GM13977 (cell line): ENCODE measurements around the gene HLA-DMB.

Experiments used
- DNase-seq: peaks from one replicate; pipeline ENCODE4 v3.0.0; 2012; ENCODE audit warnings: low spot score
- CTCF ChIP-seq: IDR thresholded peaks from 2 replicates; pipeline ENCODE4 v1.5.1; 2012; ENCODE audit warnings: mild to moderate bottlenecking, control low read depth; ENCODE audit not compliant: insufficient read depth; ENCODE audit errors: extremely low read depth, missing control alignments
- in situ Hi-C: fragments of 300-500 bp; cut with MboI; formaldehyde crosslinking; loops from one replicate; pipeline ENCODE4 v1.12.0; 2022; ENCODE audit warnings: low sequenced_read_pairs, low pct_unique_long_range_greater_than_20kb, mixed read lengths, inconsistent platforms; ENCODE audit not compliant: unreplicated experiment

The HLA-DMB gene

DNA sequence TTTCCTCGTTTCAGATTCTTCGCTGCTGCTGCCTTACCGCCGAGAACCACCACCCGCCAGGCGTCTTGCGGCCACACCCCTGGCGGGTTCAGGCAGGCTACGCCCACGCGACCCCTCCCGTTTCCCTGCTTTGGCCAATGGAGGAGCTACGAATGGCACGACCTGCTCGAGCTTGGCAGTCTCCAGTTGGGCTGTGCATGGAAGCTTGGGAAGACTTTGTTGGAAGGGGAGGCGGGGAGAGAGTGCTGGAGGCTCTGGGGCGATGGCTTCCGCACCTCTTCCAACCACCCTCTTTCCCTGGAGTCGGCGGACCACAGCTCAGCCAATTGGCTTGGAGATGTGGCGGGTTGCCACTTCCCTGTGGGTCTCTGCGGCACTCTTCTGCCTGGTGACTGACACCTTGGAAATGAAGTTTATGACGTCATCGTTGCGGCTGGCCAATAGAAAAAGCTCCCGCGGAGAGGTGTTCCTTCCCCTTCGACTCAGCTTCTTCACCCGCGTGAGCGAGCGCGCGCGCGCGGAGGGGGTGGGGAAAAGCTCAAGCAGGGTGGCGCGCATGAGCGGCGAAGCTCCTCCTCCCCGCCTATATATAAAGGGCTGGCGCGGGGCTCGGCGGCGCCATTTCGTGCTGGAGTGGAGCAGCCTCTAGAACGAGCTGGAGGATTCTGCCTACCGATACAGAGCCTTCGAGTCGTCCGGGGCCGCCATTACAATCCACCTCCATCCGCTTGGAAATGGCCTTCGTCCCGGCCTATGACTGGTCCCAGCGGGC, 30.9 kb upstream of the HLA-DMB start:
- peak; percentile 94 for DNase-seq
- in situ Hi-C loops: loop anchor here (10.0 kb wide), 1 partner anchor 87 kb away; no protein-coding TSS in a partner anchor
- no peak for TF ChIP-seq CTCF

GRCh38 chr6:32971242-32971580, 30.4 kb upstream of the HLA-DMB start:
- TF ChIP-seq CTCF: no peak
- no peak for DNase-seq
- in situ Hi-C loops: loop anchor here (10.0 kb wide), 1 partner anchor 86 kb away; no protein-coding TSS in a partner anchor

DNA sequence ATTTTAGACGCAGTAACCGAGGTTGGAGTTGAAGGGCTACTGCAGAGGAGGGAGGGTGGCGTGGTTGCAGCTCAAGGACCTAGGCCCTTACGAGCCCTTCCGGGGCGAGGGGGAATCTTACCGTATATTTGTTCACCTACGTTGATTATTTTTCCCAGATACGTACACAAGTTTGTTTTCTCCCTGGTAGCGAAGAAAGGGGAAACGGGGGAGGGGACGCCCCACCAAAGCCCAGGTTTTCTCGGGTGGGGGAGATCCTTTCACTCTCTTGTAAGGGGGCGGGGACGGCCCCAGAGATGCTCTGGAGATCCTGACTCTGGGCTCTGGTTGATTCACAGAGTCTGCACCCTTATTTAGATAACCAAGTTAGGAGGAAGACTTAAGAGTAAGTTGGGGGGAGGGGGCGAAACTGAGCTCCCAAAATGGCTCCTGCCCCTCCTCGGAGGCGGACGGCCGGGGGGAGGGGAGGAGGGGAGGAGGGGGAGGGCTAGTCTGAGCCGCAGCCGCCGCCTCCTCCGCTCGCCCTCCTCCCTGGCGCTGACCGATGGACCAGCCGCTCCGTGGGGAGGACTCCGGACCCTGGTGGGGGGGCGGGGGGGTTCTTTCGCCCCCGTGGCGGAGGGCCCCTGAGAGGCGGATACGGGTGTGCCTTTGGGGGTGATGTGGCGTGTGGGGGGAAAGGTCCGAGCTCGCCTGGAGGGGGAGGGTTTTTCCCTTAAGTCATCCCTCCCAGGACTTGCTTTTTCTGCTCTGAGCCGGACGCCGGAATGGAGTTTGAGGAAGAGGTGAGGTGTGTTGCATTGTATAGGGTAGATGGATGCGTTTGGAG, 29.8 kb upstream of the HLA-DMB start:
- in situ Hi-C loops: loop anchor here (10.0 kb wide), 1 partner anchor 86 kb away; no protein-coding TSS in a partner anchor
- peak; percentile 81 for DNase-seq
- no peak for TF ChIP-seq CTCF

DNA sequence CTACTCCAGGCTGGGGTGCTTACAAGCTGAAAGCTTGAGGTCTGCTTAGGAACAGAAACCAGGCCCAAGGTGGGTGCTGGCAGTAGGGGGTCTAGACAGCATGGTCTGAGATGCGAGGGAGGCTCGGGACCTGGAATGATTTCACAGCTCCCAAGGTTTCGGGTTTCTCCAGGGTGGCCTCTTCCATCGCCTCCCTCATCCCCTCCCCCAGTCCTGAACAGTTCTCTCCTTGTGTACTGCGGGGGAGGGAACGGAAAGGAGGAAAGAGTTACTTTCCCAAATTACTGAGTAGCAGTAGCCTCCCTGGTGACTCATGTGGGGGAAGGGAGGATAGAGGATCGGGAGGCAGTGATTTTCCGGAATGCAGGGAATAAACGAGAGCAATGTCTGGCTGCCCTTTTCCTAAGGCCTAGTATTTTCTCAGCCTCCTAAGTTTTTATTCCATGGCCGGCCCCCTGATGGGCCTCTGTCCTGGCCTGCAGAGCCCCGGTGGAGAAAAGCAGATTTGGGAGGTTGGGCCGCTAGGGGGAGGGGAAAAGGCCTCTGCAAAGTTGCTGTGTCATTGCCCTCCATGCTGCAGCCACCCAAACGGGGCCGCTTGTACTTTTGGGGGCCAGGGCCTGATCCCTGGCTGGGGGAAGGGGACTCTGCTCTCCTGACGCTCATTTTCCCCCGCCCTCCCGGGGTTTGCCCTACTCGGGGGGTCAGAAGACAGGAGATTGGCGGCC, 29.0 kb upstream of the HLA-DMB start:
- peak; percentile 56 for DNase-seq
- in situ Hi-C loops: loop anchor here (10.0 kb wide), 1 partner anchor 85 kb away; no protein-coding TSS in a partner anchor
- peak; percentile 25 for TF ChIP-seq CTCF

DNA sequence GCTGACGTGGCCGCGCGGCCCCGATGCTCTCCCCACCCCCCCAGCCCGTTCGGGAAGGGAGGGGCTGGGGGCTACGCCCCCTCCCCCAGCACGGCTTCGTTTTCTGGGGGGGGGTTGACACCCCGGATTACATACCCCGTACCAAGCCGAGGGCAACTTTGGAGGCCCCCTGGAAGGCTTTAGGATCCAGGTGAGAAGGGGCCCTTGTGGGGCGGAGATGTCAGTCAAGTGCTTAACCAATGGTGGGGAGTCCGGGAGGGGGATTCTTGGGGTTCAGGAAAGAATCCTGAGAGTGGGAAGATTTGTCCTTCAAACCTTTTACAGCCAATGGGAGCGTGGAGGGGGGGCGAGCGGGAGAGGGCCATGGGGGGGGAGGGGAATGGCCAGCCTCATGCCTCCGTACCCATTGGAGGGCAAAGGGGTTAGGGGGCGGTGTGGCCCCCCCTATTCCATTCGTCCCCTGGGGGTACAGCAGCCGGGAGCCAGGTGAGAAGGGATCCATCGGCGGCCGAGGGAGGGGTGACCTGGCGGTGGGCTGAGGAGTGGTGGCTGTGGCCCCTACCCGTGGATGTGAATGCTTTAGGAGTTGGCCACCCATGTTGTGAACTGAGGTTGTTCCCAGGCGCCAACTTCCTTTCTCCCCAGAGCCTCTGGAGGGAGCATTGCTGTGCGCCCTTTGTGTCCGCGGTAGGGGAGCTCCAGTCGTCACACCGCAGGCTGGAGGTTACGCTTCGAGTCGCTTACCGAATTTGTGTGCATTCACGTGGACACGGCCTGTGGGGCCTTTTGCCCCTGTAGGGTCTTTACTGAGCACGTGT, 28.2 kb upstream of the HLA-DMB start:
- DNase-seq: no peak
- in situ Hi-C loops: no loop called here
- TF ChIP-seq CTCF: no peak
